HG03565 (cell line): Measurements from ENCODE around the gene MACROH2A2.
"Not testable (repeated sequence)": the region's sequence is repeated elsewhere in the genome, so short reads cannot be mapped to it uniquely, and the experiment has no call there.

Experiments
- ATAC-seq: cut with Tn5 transposase; IDR thresholded peaks from one replicate; pipeline ENCODE4 v1.9.1; 2021; ENCODE audit warnings: mild to moderate bottlenecking, moderate library complexity; ENCODE audit not compliant: unreplicated experiment

Gene MACROH2A2

GRCh38 chr10:70147259-70147625 is 94.6 kb downstream of the MACROH2A2 start:
- ATAC-seq, result no peak

GRCh38 chr10:70148516-70148915 is 95.9 kb downstream of the MACROH2A2 start:
- ATAC-seq, result no peak

- no peak for ATAC-seq
Observed at GRCh38 chr10:70155255-70155838, 102.7 kb downstream of the MACROH2A2 start.

- ATAC-seq, result no peak
Observed at GRCh38 chr10:70158113-70158512, 105.5 kb downstream of the MACROH2A2 start.

- ATAC-seq, result not testable (repeated sequence)
Observed at GRCh38 chr10:70159366-70159765, 106.7 kb downstream of the MACROH2A2 start.

- no peak for ATAC-seq
Observed at GRCh38 chr10:70160798-70161197, 108.2 kb downstream of the MACROH2A2 start.
